Naive thymus-derived CD8-positive, alpha-beta T cell (primary cell): ENCODE data around the gene IFT25. TPM values are rescaled to one million over a fixed set of nuclear protein-coding genes. Genes with fewer than 3 reads are reported as not detected.
"Not testable (repeated sequence)": the region's sequence is repeated elsewhere in the genome, so short reads cannot be mapped to it uniquely, and the experiment has no call there.

Experiments used
- ATAC-seq, 2 donors: fragments of 150-1000 bp; cut with Tn5 transposase in 1 of 2; sonication (Bioruptor Pico), chemical (Tn5 transposase) in 1 of 2; 1 replicate in 1 of 2; 2 replicates in 1 of 2; pipeline ENCODE4 v1.10.0; 2021; ENCODE audit warnings: mild to moderate bottlenecking in 2 of 2, moderate library complexity in 2 of 2
- POLR2A ChIA-PET: fragments of 350-600 bp; sonication (Branson Sonifier 250); formaldehyde crosslinking; loops from one replicate; lab custom pipeline; 2021; ENCODE audit warnings: antibody characterized with exemption; lab: Charles Lee
- DNase-seq, 10 donors: peaks; one replicate each; pipeline versions ENCODE4 v3.0.0 to v3.0.0-alpha.2; 2020 to 2022
- H3K27ac Mint-ChIP-seq, 10 donors: one replicate each; pipeline ENCODE4 v1.8.0; 2020 to 2022; ENCODE audit warnings: mild to moderate bottlenecking in 10 of 10, mixed read lengths in 10 of 10, moderate library complexity in 4 of 10, inconsistent platforms in 1 of 10
- H3K27me3 Mint-ChIP-seq, 5 donors: one replicate each; pipeline ENCODE4 v1.8.0; 2021 to 2022; ENCODE audit warnings: mixed read lengths in 5 of 5
- H3K36me3 Mint-ChIP-seq, 3 donors: one replicate each; pipeline ENCODE4 v1.8.0; 2020 to 2022; ENCODE audit warnings: mixed read lengths in 3 of 3, mild to moderate bottlenecking in 2 of 3, inconsistent platforms in 1 of 3
- H3K4me1 Mint-ChIP-seq, 4 donors: one replicate each; pipeline ENCODE4 v1.8.0; 2021 to 2022; ENCODE audit warnings: mixed read lengths in 4 of 4
- H3K4me3 Mint-ChIP-seq, 10 donors: one replicate each; pipeline ENCODE4 v1.8.0; 2020 to 2022; ENCODE audit warnings: mild to moderate bottlenecking in 10 of 10, mixed read lengths in 10 of 10, moderate library complexity in 6 of 10, inconsistent platforms in 1 of 10
- H3K9me3 Mint-ChIP-seq, 9 donors: one replicate each; pipeline ENCODE4 v1.8.0; 2020 to 2022; ENCODE audit warnings: mixed read lengths in 9 of 9, mild to moderate bottlenecking in 3 of 9, inconsistent platforms in 1 of 9, moderate library complexity in 1 of 9
- polyA plus RNA-seq, 3 donors: library from polyadenylated mRNA; unstranded; fragments of 300-500 nt; fragmentation: Illumina TruSeq; gene quantifications; one replicate each; pipeline ENCODE4 v1.2.3, GENCODE V29; 2021
- total RNA-seq, 8 experiments: library from RNA in 2 of 8; stranded (reverse) in 2 of 8; gene quantifications; one replicate each; pipeline ENCODE4 v1.2.3 and lab custom pipeline; 2021 to 2026

IFT25 gene
- total RNA-seq (10 to 100 TPM; 43.2 to 47.5 TPM), polyA plus RNA-seq (10 to 100 TPM; 34.9 to 53.7 (median 46.8) TPM), total RNA-seq (lab: John Stamatoyannopoulos, UW) (7.4 to 26.2 (median 20.7) reads per million in 6 experiments)

GRCh38 chr1:53945433-53946251, at the start of gene IFT25:
Gene IFT25, minus strand, starts transcription at chr1:53945699. Its CDS starts 5,617 bp downstream, at chr1:53940082.
- Mint-ChIP-seq H3K4me3 (peak within 1 kb of the TSS; percentile 93 to 98 (median 96)), H3K27ac (peak within 1 kb of the TSS; percentile 87 to 98 (median 97)), H3K27me3 (no peaks in the 10 kb centered on the region), H3K36me3 (peaks cover 0 to 3% (median 0%) of the 10 kb centered on the region in 3 donors), H3K9me3 (no peaks in the 10 kb centered on the region), H3K4me1 (peaks cover 31 to 64% (median 57%) of the 10 kb centered on the region in 4 donors)
- POLR2A ChIA-PET: interaction anchor here (0.5 to 3.2 kb wide), 15 partner anchors 9 to 466 kb away, joined by 3 to 24 read pairs (median 4); partner anchors contain the start of genes CYB5RL, MRPL37, NDC1 and TCEANC2
- DNase-seq (peak; percentile 95 to 100 (median 99)), ATAC-seq (peak; percentile 80 to 82)

GRCh38 chr1:53994516-53994915, 49.0 kb upstream of the IFT25 start:
- H3K36me3 Mint-ChIP-seq, H3K4me1 Mint-ChIP-seq, H3K27ac Mint-ChIP-seq, H3K4me3 Mint-ChIP-seq, H3K9me3 Mint-ChIP-seq, POLR2A ChIA-PET, H3K27me3 Mint-ChIP-seq, DNase-seq, ATAC-seq: not testable (repeated sequence)

GRCh38 chr1:53992085-53992874, 46.8 kb upstream of the IFT25 start:
- POLR2A ChIA-PET: interaction anchor here (0.6 kb wide), 1 partner anchor 615 kb away, joined by 6 read pairs; no protein-coding TSS in a partner anchor
- Mint-ChIP-seq H3K9me3 (no peaks in the 10 kb centered on the region), H3K4me3 (no peak overlapping the region), H3K4me1 (peaks cover 0 to 2% (median 0%) of the 10 kb centered on the region in 4 donors), H3K27ac (no peak overlapping the region), H3K36me3 (no peaks in the 10 kb centered on the region), H3K27me3 (peaks cover 0 to 1% (median 0%) of the 10 kb centered on the region in 5 donors)
- no peak for DNase-seq
- ATAC-seq: no peak

- no peak overlapping the region for H3K4me3 Mint-ChIP-seq
- no peaks in the 10 kb centered on the region for H3K36me3 Mint-ChIP-seq
- POLR2A ChIA-PET: no interaction called here
- H3K27me3 Mint-ChIP-seq: no peaks in the 10 kb centered on the region
- ATAC-seq (no peak), DNase-seq (no peak)
- peaks cover 6 to 20% (median 13%) of the 10 kb centered on the region in 4 donors for H3K4me1 Mint-ChIP-seq
- peak overlapping the region in 1 of 10 donors; percentile 62 for H3K27ac Mint-ChIP-seq
- no peaks in the 10 kb centered on the region for H3K9me3 Mint-ChIP-seq
These were observed 42.4 kb upstream of the IFT25 start for GRCh38 chr1:53987880-53988279.

GRCh38 chr1:53986458-53986857, 41.0 kb upstream of the IFT25 start:
- Mint-ChIP-seq H3K36me3 (no peaks in the 10 kb centered on the region), H3K27me3 (peaks cover 0 to 1% (median 0%) of the 10 kb centered on the region in 5 donors), H3K27ac (peak overlapping the region in 6 of 10 donors; percentile 11 to 45 (median 19)), H3K9me3 (no peaks in the 10 kb centered on the region), H3K4me3 (peak overlapping the region in 3 of 10 donors; percentile 8 to 26 (median 24)), H3K4me1 (peaks cover 6 to 20% (median 13%) of the 10 kb centered on the region in 4 donors)
- POLR2A ChIA-PET: no interaction called here
- ATAC-seq: peak; percentile 23 to 58
- DNase-seq: peak in 3 of 10 donors; percentile 5 to 30 (median 25)

GRCh38 chr1:53984726-53985125, 39.2 kb upstream of the IFT25 start:
- no peak for ATAC-seq
- Mint-ChIP-seq H3K4me1 (peaks cover 6 to 20% (median 13%) of the 10 kb centered on the region in 4 donors), H3K27me3 (peaks cover 0 to 4% (median 0%) of the 10 kb centered on the region in 5 donors), H3K27ac (no peak overlapping the region), H3K4me3 (no peak overlapping the region), H3K36me3 (no peaks in the 10 kb centered on the region), H3K9me3 (no peaks in the 10 kb centered on the region)
- POLR2A ChIA-PET: no interaction called here
- no peak for DNase-seq

- DNase-seq (no peak), ATAC-seq (no peak)
- Mint-ChIP-seq H3K27ac (peak overlapping the region in 3 of 10 donors; percentile 40 to 70 (median 62)), H3K4me3 (no peak overlapping the region), H3K36me3 (no peaks in the 10 kb centered on the region), H3K4me1 (peaks cover 6 to 20% (median 12%) of the 10 kb centered on the region in 4 donors), H3K9me3 (no peaks in the 10 kb centered on the region), H3K27me3 (peaks cover 0 to 21% (median 1%) of the 10 kb centered on the region in 5 donors)
- POLR2A ChIA-PET: no interaction called here
These were observed 37.2 kb upstream of the IFT25 start for GRCh38 chr1:53982763-53983104.

GRCh38 chr1:53982034-53982762, 36.7 kb upstream of the IFT25 start:
- Mint-ChIP-seq H3K27ac (peak overlapping the region in 4 of 10 donors; percentile 18 to 70 (median 64)), H3K36me3 (no peaks in the 10 kb centered on the region), H3K4me3 (no peak overlapping the region), H3K4me1 (peaks cover 6 to 20% (median 12%) of the 10 kb centered on the region in 4 donors), H3K9me3 (no peaks in the 10 kb centered on the region), H3K27me3 (peaks cover 0 to 21% (median 1%) of the 10 kb centered on the region in 5 donors)
- ATAC-seq: no peak
- no peak for DNase-seq
- POLR2A ChIA-PET: no interaction called here

- Mint-ChIP-seq H3K36me3 (no peaks in the 10 kb centered on the region), H3K4me1 (peaks cover 3 to 13% (median 5%) of the 10 kb centered on the region in 4 donors), H3K4me3 (no peak overlapping the region), H3K27me3 (peaks cover 0 to 21% (median 1%) of the 10 kb centered on the region in 5 donors), H3K27ac (peak overlapping the region in 1 of 10 donors; percentile 62), H3K9me3 (no peaks in the 10 kb centered on the region)
- DNase-seq: no peak
- no peak for ATAC-seq
- POLR2A ChIA-PET: no interaction called here
These were observed 35.7 kb upstream of the IFT25 start for GRCh38 chr1:53981220-53981619.

- DNase-seq (no peak), ATAC-seq (no peak)
- peaks cover 0 to 21% (median 1%) of the 10 kb centered on the region in 5 donors for H3K27me3 Mint-ChIP-seq
- H3K9me3 Mint-ChIP-seq: no peaks in the 10 kb centered on the region
- H3K4me1 Mint-ChIP-seq: peaks cover 0 to 1% (median 0%) of the 10 kb centered on the region in 4 donors
- POLR2A ChIA-PET: no interaction called here
- H3K36me3 Mint-ChIP-seq: peaks cover 0 to 5% (median 2%) of the 10 kb centered on the region in 3 donors
- H3K4me3 Mint-ChIP-seq: no peak overlapping the region
- no peak overlapping the region for H3K27ac Mint-ChIP-seq
These were observed 34.4 kb upstream of the IFT25 start for GRCh38 chr1:53979712-53980450.

- Mint-ChIP-seq H3K4me3 (no peak overlapping the region), H3K36me3 (peaks cover 5 to 11% (median 10%) of the 10 kb centered on the region in 3 donors), H3K27ac (no peak overlapping the region), H3K9me3 (no peaks in the 10 kb centered on the region), H3K4me1 (peaks cover 0 to 1% (median 0%) of the 10 kb centered on the region in 4 donors), H3K27me3 (peaks cover 0 to 21% (median 0%) of the 10 kb centered on the region in 5 donors)
- ATAC-seq: no peak
- DNase-seq: no peak
- POLR2A ChIA-PET: no interaction called here
These were observed 30.4 kb upstream of the IFT25 start for GRCh38 chr1:53975861-53976260.
